HepG2 (cell line): ENCODE measurements around the gene BANP. TPM values are rescaled to one million over a fixed set of nuclear protein-coding genes. Genes with fewer than 3 reads are reported as not detected.
A peak's percentile ranks its signal among the peaks of the same experiment; 100 is the strongest.

Source experiments
- AGO1 ChIP-seq: fragments of 200-400 bp; formaldehyde crosslinking; IDR thresholded peaks from 2 replicates; pipeline ENCODE4 v1.6.1; 2017; ENCODE audit warnings: mild to moderate bottlenecking, low read depth, low read length, moderate library complexity; ENCODE audit not compliant: poor library complexity, severe bottlenecking
- ETV6 ChIP-seq: sonication (generic); formaldehyde crosslinking; conservative IDR thresholded peaks from 2 replicates; pipeline ENCODE4 v1.4.0; 2020; ENCODE audit warnings: missing genetic modification reagents
- FLYWCH1 ChIP-seq: sonication (generic); formaldehyde crosslinking; IDR thresholded peaks from 2 replicates; pipeline ENCODE4 v1.8.1; 2023; ENCODE audit warnings: mild to moderate bottlenecking, missing genetic modification reagents
- HNF4G ChIP-seq, 2 experiments: sonication (generic) in 1 of 2; formaldehyde crosslinking in 1 of 2; IDR thresholded peaks; 2 replicates each; pipeline versions ENCODE4 v1.4.0 to v1.6.1; 2011 to 2020; ENCODE audit warnings: borderline replicate concordance in 2 of 2, low read depth in 2 of 2, mild to moderate bottlenecking in 2 of 2, low read length in 1 of 2, missing genetic modification reagents in 1 of 2, moderate library complexity in 1 of 2
- KDM3A ChIP-seq: IDR thresholded peaks from 2 replicates; pipeline ENCODE4 v1.6.1; 2018; ENCODE audit warnings: low read depth, missing compliant biosample characterization
- KLF13 ChIP-seq: sonication (generic); formaldehyde crosslinking; IDR thresholded peaks from 2 replicates; pipeline ENCODE4 v1.4.0; 2020; ENCODE audit warnings: mild to moderate bottlenecking, missing genetic modification reagents
- LRRFIP1 ChIP-seq: sonication (generic); formaldehyde crosslinking; conservative IDR thresholded peaks from 2 replicates; pipeline ENCODE4 v1.4.0; 2020; ENCODE audit warnings: missing genetic modification reagents
- MYC ChIP-seq: sonication (generic); formaldehyde crosslinking; IDR thresholded peaks from 2 replicates; pipeline ENCODE4 v1.9.0; 2021; ENCODE audit warnings: missing genetic modification reagents, borderline replicate concordance
- REXO4 ChIP-seq: sonication (generic); formaldehyde crosslinking; IDR thresholded peaks from 2 replicates; pipeline ENCODE4 v1.8.0; 2022; ENCODE audit warnings: missing genetic modification reagents, mild to moderate bottlenecking, borderline replicate concordance
- TIGD3 ChIP-seq: sonication (generic); formaldehyde crosslinking; IDR thresholded peaks from 2 replicates; pipeline ENCODE4 v1.5.1; 2020; ENCODE audit warnings: mild to moderate bottlenecking, missing genetic modification reagents, borderline replicate concordance
- ZBTB7A ChIP-seq: sonication (generic); formaldehyde crosslinking; IDR thresholded peaks from 2 replicates; pipeline ENCODE4 v1.8.0; 2022; ENCODE audit warnings: mild to moderate bottlenecking, missing genetic modification reagents
- ZFP36 ChIP-seq: fragments of 150-350 bp; IDR thresholded peaks from 2 replicates; pipeline ENCODE4 v1.6.1; 2018; ENCODE audit warnings: borderline replicate concordance, low read length, low read depth; ENCODE audit not compliant: partially characterized antibody
- ZNF10 ChIP-seq: sonication (generic); formaldehyde crosslinking; IDR thresholded peaks from 2 replicates; pipeline ENCODE4 v1.4.0; 2020; ENCODE audit warnings: mild to moderate bottlenecking, low read depth, missing genetic modification reagents, borderline replicate concordance
- ZNF572 ChIP-seq: sonication (generic); formaldehyde crosslinking; IDR thresholded peaks from 2 replicates; pipeline ENCODE4 v1.5.1; 2020; ENCODE audit warnings: mild to moderate bottlenecking, missing genetic modification reagents
- ZNF619 ChIP-seq: sonication (generic); formaldehyde crosslinking; IDR thresholded peaks from 2 replicates; pipeline ENCODE4 v1.4.0; 2020; ENCODE audit warnings: mild to moderate bottlenecking, missing genetic modification reagents
- polyA plus RNA-seq, 8 experiments: library from polyadenylated mRNA; depleted of rRNA in 3 of 8; stranded (reverse) in 7 of 8; unstranded in 1 of 8; fragments of >200 nt; fragmentation: Illumina TruSeq in 4 of 8; extraction: Trizol in 4 of 8; gene quantifications; 2 replicates each; pipeline versions ENCODE4 v1.2.1 to v1.2.3, GENCODE V29; 2011 to 2016; ENCODE audit warnings: low read depth in 4 of 8, missing spikeins in 1 of 8, mixed read lengths in 1 of 8; ENCODE audit not compliant: insufficient read depth in 1 of 8
- total RNA-seq, 5 experiments: library from RNA; depleted of rRNA; stranded (reverse); fragments of >200 nt; fragmentation: Illumina TruSeq; extraction: Trizol; gene quantifications; 2 replicates each; pipeline ENCODE4 v1.2.3, GENCODE V29; 2016; ENCODE audit warnings: low read depth in 1 of 5
- TF ChIP-seq, protein P1 (sequence below): sonication (generic); formaldehyde crosslinking; IDR thresholded peaks from 2 replicates; pipeline ENCODE4 v1.4.0; 2020; ENCODE audit warnings: missing genetic modification reagents
- TF ChIP-seq, protein P2 (sequence below): sonication (generic); formaldehyde crosslinking; IDR thresholded peaks from 2 replicates; pipeline ENCODE4 v1.5.1; 2020; ENCODE audit warnings: missing genetic modification reagents, mild to moderate bottlenecking, borderline replicate concordance
- TF ChIP-seq, protein P3 (sequence below): sonication (generic); formaldehyde crosslinking; IDR thresholded peaks from 2 replicates; pipeline ENCODE4 v1.5.0; 2020; ENCODE audit warnings: missing genetic modification reagents
- TF ChIP-seq, protein P4 (sequence below): sonication (generic); formaldehyde crosslinking; IDR thresholded peaks from 2 replicates; pipeline ENCODE4 v1.4.0; 2020; ENCODE audit warnings: missing genetic modification reagents

BANP gene
- total and polyA plus RNA-seq, 2 of the 13 experiments (the other 11 are each of a cell fraction or from before 2014, with no cell fraction given), result 20.2 to 23.8 TPM

DNA sequence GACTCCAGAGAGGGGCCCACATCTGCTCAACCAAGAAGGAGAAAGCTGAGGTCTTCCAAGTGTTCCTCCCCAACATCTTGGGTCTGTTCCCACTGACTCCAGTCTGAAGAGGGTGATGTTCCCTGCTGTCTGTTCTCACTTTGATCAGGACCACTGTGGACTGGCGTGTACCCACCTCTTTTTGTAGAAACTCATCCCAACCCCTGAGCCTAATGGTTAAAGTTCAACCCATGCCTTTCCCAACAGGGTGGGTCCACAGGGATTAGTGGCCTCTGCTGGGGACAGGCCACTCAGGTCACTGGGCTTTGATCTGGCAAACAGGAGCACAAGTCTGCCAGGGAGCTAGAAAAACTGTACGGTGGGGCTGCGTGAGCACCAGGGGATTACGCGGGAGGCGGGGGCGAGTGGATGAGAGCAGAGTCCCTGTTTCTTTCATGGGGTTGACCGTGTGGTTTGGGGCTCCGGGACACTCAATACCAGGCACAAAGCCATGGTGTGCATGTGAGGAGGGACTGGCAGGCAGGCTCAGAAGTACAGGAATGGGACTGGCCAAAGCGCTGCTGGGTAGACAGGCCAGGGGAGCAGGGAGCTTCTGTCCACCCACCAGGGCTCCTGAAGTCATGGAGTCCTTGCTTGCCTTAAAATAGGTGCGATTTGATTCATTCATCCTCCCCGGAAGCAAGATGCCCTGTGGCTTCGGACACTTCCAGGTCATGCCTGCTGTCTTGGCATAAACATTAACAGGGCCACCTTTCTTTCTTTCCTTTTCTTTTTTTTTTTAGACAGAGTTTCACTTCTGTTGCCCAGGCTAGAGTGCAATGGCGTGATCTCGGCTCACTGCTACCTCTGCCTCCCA is 14.6 kb upstream of the BANP start, which contains the start of gene CA5A (continued):
- no peak; the same call in 1 of the 2 replicates for TF ChIP-seq LRRFIP1
- TF ChIP-seq, protein P1, sequence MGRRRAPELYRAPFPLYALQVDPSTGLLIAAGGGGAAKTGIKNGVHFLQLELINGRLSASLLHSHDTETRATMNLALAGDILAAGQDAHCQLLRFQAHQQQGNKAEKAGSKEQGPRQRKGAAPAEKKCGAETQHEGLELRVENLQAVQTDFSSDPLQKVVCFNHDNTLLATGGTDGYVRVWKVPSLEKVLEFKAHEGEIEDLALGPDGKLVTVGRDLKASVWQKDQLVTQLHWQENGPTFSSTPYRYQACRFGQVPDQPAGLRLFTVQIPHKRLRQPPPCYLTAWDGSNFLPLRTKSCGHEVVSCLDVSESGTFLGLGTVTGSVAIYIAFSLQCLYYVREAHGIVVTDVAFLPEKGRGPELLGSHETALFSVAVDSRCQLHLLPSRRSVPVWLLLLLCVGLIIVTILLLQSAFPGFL (CRISPR knock-in tag), result no peak
- TF ChIP-seq, protein P2, sequence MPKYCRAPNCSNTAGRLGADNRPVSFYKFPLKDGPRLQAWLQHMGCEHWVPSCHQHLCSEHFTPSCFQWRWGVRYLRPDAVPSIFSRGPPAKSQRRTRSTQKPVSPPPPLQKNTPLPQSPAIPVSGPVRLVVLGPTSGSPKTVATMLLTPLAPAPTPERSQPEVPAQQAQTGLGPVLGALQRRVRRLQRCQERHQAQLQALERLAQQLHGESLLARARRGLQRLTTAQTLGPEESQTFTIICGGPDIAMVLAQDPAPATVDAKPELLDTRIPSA (CRISPR knock-in tag), result peak; percentile 43; the same call in 1 of the 2 replicates
- TF ChIP-seq ZNF10, result no peak
- TF ChIP-seq KLF13 (CRISPR knock-in tag), result no peak
- 0 out of 2 replicates have a peak, but pooled peaks have one; percentile 75 for TF ChIP-seq TIGD3 (CRISPR knock-in tag)
- TF ChIP-seq MYC (CRISPR knock-in tag), result peak; percentile 77; the same call in 1 of the 2 replicates
- TF ChIP-seq, protein P3, sequence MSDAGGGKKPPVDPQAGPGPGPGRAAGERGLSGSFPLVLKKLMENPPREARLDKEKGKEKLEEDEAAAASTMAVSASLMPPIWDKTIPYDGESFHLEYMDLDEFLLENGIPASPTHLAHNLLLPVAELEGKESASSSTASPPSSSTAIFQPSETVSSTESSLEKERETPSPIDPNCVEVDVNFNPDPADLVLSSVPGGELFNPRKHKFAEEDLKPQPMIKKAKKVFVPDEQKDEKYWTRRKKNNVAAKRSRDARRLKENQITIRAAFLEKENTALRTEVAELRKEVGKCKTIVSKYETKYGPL (CRISPR knock-in tag), result no peak
- TF ChIP-seq REXO4 (CRISPR knock-in tag), result no peak
- TF ChIP-seq, protein P4, sequence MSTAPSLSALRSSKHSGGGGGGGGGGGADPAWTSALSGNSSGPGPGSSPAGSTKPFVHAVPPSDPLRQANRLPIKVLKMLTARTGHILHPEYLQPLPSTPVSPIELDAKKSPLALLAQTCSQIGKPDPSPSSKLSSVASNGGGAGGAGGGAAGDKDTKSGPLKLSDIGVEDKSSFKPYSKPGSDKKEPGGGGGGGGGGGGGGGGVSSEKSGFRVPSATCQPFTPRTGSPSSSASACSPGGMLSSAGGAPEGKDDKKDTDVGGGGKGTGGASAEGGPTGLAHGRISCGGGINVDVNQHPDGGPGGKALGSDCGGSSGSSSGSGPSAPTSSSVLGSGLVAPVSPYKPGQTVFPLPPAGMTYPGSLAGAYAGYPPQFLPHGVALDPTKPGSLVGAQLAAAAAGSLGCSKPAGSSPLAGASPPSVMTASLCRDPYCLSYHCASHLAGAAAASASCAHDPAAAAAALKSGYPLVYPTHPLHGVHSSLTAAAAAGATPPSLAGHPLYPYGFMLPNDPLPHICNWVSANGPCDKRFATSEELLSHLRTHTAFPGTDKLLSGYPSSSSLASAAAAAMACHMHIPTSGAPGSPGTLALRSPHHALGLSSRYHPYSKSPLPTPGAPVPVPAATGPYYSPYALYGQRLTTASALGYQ (CRISPR knock-in tag), result peak; percentile 91
- TF ChIP-seq ZNF619 (CRISPR knock-in tag), result peak; percentile 83; the same call in 1 of the 2 replicates
- no peak; the same call in none of the 2 replicates for TF ChIP-seq ETV6
- no peak for TF ChIP-seq FLYWCH1 (CRISPR knock-in tag)
- peak; percentile 77 for TF ChIP-seq ZBTB7A (CRISPR knock-in tag)
- peak; percentile 95 for TF ChIP-seq KDM3A (CRISPR knock-in tag)
- TF ChIP-seq HNF4G (IDR thresholded peaks at IDR 0.05; ENCODE audit: borderline replicate concordance, low read depth, low read length), result peak; percentile 96
- peak; percentile 98; the same call in 1 of the 2 replicates for TF ChIP-seq HNF4G (CRISPR knock-in tag; IDR thresholded peaks at IDR 0.05; ENCODE audit: borderline replicate concordance, low read depth)
- no peak for TF ChIP-seq ZFP36
- no peak for TF ChIP-seq AGO1
- TF ChIP-seq ZNF572, result no peak
